Measurements from ENCODE around the gene PAPPA2. TPM values are rescaled to one million over a fixed set of nuclear protein-coding genes. Genes with fewer than 3 reads are reported as not detected.

PAPPA2 gene
- total and polyA plus RNA-seq, 9 of the 15 experiments (the other 6 are each of a cell fraction or from before 2014, with no cell fraction given): 0.01 to 0.15 (median 0.05) TPM; not detected in 2

DNA sequence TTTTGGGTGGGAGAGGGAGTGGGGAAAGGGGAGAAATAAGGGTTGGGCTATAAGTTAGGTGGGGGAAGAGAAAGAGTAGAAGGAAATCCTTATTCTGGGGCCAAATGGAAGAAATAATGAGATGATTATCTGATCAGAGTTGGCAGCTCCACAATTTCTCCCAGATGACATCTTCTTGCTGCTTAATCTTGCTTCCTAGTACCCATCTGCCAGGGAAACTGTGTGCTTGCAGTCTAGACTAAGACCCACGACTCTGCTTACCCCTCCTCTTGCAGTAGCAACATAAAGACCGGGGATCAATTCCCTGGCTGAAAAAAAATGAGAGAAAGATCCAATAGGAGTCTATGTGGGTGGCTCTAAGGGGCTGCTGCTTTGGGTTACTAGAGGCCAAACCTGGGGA lies 95.6 kb downstream of the PAPPA2 start (continued):
- TF ChIP-seq, protein P1, sequence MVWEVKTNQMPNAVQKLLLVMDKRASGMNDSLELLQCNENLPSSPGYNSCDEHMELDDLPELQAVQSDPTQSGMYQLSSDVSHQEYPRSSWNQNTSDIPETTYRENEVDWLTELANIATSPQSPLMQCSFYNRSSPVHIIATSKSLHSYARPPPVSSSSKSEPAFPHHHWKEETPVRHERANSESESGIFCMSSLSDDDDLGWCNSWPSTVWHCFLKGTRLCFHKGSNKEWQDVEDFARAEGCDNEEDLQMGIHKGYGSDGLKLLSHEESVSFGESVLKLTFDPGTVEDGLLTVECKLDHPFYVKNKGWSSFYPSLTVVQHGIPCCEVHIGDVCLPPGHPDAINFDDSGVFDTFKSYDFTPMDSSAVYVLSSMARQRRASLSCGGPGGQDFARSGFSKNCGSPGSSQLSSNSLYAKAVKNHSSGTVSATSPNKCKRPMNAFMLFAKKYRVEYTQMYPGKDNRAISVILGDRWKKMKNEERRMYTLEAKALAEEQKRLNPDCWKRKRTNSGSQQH (CRISPR knock-in tag; IDR thresholded peaks at IDR 0.05): no peak
- TF ChIP-seq ZNF57 (CRISPR knock-in tag; IDR thresholded peaks at IDR 0.05) (no peak), SMC3 (conservative IDR thresholded peaks at IDR 0.05; ENCODE audit: insufficient read depth, low read depth, low read length) (no peak), ZNF77 (CRISPR knock-in tag; IDR thresholded peaks at IDR 0.05) (no peak), FOXJ3 (CRISPR knock-in tag; IDR thresholded peaks at IDR 0.05) (no peak)

DNA sequence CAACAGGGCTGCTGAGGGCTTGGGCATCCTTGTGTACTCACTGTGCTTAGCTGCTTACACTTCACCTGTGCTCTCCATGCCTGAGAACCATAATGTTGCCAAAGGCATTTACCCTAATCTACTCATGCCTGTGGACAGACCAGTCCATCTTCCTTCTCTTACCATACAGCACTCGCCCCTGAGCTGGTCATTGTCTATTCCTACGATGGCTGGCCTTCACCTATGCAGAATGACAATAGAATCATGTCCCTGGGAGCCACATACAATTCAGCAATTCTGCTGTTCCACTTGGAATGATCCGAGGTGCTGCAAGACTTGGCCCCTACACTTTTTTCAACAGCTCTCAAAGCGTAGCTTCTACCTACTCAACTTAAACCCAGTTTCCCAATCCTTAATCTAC lies 96.5 kb downstream of the PAPPA2 start:
- H3K27ac ChIP-seq (ENCODE audit: extremely low read depth, low read depth, low read length): no peak overlapping the region
- no peak overlapping the region for H3K9ac ChIP-seq (ENCODE audit: insufficient read depth in 1 of 2, low read depth in 2 of 2, low read length in 2 of 2)
- H3K27me3 ChIP-seq (ENCODE audit: control insufficient read depth in 2 of 2, insufficient read depth in 2 of 2, low read length in 2 of 2): peaks cover 7 to 18% of the 10 kb centered on the region in 2 experiments; a peak in 4 of 5 replicates
- DNase-seq (ENCODE audit: extremely low read depth in 1 of 4, low spot score in 3 of 4) (no peak), FAIRE-seq (no peak), ATAC-seq (peak; percentile 22)
- H3K4me2 ChIP-seq (ENCODE audit: insufficient read depth, low read length): no peak overlapping the region
- no peaks in the 10 kb centered on the region for H3K4me1 ChIP-seq (replicated peaks in 1 of 2; ENCODE audit: control insufficient read depth in 2 of 2, insufficient read depth in 2 of 2, low read length in 2 of 2)
- H4K20me1 ChIP-seq (replicated peaks; ENCODE audit: control insufficient read depth, insufficient read depth, low read length): no peaks in the 10 kb centered on the region
- no peak overlapping the region for H2AFZ ChIP-seq (ENCODE audit: low read depth, low read length)
- CTCF ChIA-PET (ENCODE audit: low intra/inter-chr PET ratio): interaction anchor here (0.7 to 2.6 kb wide), 7 partner anchors 131 to 321 kb away, joined by 3 to 44 read pairs (median 3); no protein-coding TSS in a partner anchor
- in situ Hi-C loops (cut with MboI): loop anchor here (5.0 to 25.0 kb wide), 2 partner anchors 323 to 1378 kb away; no protein-coding TSS in a partner anchor
- BruUV-seq (replicated peaks): no TSS peak
- H3K4me3 ChIP-seq: no peak overlapping the region
- H3K36me3 ChIP-seq (ENCODE audit: control insufficient read depth, insufficient read depth, low read length): no peaks in the 10 kb centered on the region
- no peaks in the 10 kb centered on the region for H3K9me1 ChIP-seq (ENCODE audit: control insufficient read depth, insufficient read depth, low read length)
- intact Hi-C loops (cut with micrococcal nuclease): loop anchor here (1.0 to 2.0 kb wide), 2 partner anchors 185 to 322 kb away; no protein-coding TSS in a partner anchor
- H3K79me2 ChIP-seq (ENCODE audit: control insufficient read depth, insufficient read depth, low read length): no peaks in the 10 kb centered on the region
- POLR2A ChIA-PET: no interaction called here
- H3K9me3 ChIP-seq (replicated peaks; ENCODE audit: control insufficient read depth, insufficient read depth, low read depth, low read length): no peaks in the 10 kb centered on the region
- WGBS (ENCODE audit: insufficient coverage, low coverage, missing lambda C conversion rate): 2% methylated on average over 4 of the region's 4 CpGs
- no peak for TF ChIP-seq ZNF644 (tag; IDR thresholded peaks at IDR 0.05; ENCODE audit: low read depth)
- TF ChIP-seq, protein P2, sequence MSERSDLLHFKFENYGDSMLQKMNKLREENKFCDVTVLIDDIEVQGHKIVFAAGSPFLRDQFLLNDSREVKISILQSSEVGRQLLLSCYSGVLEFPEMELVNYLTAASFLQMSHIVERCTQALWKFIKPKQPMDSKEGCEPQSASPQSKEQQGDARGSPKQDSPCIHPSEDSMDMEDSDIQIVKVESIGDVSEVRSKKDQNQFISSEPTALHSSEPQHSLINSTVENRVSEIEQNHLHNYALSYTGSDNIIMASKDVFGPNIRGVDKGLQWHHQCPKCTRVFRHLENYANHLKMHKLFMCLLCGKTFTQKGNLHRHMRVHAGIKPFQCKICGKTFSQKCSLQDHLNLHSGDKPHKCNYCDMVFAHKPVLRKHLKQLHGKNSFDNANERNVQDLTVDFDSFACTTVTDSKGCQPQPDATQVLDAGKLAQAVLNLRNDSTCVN (CRISPR knock-in tag; IDR thresholded peaks at IDR 0.05): no peak
- TF ChIP-seq TAL1 (IDR thresholded peaks at IDR 0.05): no peak
- no peak for TF ChIP-seq FOXJ3 (CRISPR knock-in tag; IDR thresholded peaks at IDR 0.05)
- TF ChIP-seq SRSF7 (optimal IDR thresholded peaks at IDR 0.05; ENCODE audit: low read depth, low read length): no peak
- TF ChIP-seq, protein P3, sequence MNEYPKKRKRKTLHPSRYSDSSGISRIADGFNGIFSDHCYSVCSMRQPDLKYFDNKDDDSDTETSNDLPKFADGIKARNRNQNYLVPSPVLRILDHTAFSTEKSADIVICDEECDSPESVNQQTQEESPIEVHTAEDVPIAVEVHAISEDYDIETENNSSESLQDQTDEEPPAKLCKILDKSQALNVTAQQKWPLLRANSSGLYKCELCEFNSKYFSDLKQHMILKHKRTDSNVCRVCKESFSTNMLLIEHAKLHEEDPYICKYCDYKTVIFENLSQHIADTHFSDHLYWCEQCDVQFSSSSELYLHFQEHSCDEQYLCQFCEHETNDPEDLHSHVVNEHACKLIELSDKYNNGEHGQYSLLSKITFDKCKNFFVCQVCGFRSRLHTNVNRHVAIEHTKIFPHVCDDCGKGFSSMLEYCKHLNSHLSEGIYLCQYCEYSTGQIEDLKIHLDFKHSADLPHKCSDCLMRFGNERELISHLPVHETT (CRISPR knock-in tag; conservative IDR thresholded peaks at IDR 0.05 in 1 of 2, IDR thresholded peaks at IDR 0.05 in 1 of 2): no peak
- no peak for TF ChIP-seq ZNF668 (CRISPR knock-in tag; IDR thresholded peaks at IDR 0.05)
- no peak for TF ChIP-seq ZNF324 (CRISPR knock-in tag; IDR thresholded peaks at IDR 0.05)
- TF ChIP-seq, protein P4, sequence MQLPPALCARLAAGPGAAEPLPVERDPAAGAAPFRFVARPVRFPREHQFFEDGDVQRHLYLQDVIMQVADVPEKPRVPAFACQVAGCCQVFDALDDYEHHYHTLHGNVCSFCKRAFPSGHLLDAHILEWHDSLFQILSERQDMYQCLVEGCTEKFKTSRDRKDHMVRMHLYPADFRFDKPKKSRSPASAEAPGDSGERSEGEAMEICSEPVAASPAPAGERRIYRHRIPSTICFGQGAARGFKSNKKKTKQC (CRISPR knock-in tag; IDR thresholded peaks at IDR 0.05): no peak
- no peak for TF ChIP-seq ZNF134 (CRISPR knock-in tag; conservative IDR thresholded peaks at IDR 0.05)
- TF ChIP-seq HIVEP1 (CRISPR knock-in tag; IDR thresholded peaks at IDR 0.05): no peak
